GM18873 (cell line): Measurements from ENCODE around the gene ADM2.

Experiments used
- ATAC-seq: cut with Tn5 transposase; IDR thresholded peaks from one replicate; pipeline ENCODE4 v1.9.1; 2021; ENCODE audit warnings: mild to moderate bottlenecking, moderate library complexity, moderate number of reproducible peaks; ENCODE audit not compliant: unreplicated experiment, low FRiP score

Gene ADM2

GRCh38 chr22:50445071-50445879 is 36.1 kb upstream of the ADM2 start:
- ATAC-seq = no peak

DNA sequence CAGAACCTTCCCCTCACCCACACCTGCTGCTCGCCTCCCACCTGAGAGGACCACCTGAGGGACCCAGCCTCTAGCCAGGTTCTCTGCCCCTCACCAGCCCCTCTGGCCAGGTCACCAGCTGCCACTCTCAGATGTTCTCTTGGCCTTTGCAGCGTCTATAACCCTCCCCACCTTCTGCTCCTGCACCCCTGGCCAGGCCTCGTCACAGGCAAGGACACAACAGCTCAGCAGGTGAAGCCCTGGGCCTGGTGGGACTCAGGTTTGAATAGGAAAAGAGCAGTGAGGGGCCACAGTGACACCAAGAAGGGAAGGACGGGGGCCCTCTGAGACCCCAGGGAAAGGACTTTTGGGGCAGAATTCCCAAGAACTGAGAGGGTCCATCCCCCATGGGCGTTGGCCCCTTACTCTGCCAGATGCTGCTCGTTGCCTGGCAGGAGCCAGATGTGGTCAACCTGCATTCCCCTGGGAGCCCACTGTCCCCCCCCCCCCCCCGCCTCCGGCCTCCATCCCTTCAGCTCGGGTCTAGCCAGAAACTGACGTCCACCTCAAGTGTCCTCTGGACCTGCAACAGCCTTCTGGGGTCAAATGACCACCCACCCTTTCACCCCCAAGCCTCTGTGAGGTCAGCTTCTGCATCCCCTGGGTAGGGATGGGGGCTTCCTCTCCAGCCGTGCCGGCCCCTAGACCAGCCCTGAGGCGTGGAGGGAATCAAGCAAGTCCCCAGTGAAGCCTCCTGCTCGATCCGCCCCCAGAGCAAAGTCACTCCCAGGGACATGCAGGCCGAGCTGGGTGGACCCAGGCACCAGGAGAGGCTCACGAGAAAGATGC is 35.2 kb upstream of the ADM2 start:
- no peak for ATAC-seq

DNA sequence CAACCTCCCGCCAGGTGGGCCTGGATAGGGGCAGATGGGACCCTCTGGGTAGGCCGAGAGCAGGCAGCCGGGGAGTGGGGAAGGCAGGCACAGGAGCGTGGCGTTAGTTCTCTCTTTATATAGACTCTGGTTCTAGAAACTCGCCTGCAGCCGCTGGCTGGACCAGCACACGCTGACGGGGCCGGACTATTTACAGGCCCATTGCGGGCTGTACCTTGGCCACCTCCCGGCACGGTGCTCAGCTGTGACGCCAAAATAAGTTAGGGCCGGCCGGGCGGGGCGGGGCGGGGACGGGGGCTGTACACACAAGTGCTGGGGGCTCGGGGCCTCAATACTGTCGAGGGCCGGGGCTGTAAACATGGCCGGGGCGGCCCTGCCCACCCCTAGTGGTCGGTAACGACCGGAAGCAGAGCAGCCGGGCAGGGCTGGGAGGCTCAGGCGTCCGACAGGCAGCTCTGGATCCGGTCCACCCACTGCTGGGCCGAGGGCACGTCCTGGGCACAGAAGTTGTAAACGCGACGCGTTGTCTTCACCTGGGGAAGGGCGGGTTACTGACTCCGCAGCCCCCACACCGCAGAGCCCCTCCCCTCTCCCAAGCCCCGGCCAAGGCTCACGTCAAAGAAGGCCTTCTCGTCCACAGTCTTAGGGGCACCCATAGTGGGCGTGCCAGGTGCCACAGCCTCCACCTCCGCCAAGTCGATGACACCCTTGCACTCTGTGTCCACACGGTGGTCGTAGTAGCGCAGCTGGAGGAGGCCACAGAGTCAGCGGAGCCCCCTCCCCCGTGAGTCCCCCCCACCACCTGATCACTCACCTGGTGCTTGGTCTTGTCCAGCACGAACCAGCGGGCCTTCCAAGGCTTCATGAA is 34.4 kb upstream of the ADM2 start:
- no peak for ATAC-seq

- ATAC-seq = no peak
Observed at GRCh38 chr22:50447576-50448551, 33.5 kb upstream of the ADM2 start.

DNA sequence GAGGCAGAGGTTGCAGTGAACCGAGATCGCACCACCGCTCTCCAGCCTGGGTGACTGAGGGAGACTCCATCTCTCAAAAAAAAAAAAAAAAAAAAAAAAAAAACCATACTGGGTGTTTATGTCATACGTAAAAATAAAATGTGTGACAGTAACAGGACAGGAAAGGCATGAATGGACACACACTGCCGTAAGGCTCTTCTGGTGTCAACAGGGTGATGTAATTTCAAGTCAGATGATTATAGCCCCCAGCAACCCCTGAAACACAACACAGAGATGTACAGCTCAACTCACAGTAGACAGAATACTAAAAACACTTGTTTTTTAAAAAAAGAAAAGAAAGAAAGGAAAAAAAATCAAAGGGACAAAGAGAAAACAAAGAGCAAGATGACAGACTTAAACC is 28.7 kb upstream of the ADM2 start:
- ATAC-seq = no peak

DNA sequence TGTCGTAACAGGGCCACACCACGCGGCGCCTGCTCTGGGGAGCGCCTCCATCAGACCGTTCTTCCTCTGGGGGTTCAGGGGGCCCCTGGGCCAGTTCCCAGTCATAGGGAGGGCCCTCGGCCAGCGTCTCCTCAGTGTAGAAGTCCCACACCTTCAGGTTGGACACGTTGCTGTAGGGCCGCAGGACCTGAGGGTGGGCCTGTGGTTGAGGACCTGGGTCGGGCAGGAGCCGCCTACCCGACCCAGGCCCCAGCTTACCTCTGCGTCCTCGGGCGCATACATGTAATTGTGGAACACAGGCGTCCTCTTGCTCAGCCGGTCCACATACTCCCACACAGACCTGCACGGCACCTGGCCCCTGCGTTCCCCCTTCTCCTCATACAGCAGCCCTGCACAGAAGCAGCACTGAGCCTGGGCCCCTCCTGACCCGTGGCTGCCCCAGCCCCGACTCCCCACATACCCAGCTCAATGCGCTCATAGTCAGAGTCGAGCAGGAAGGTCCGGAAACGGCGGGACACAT is 26.7 kb upstream of the ADM2 start:
- ATAC-seq = no peak

GRCh38 chr22:50455201-50455600 is 26.1 kb upstream of the ADM2 start:
- ATAC-seq = no peak

- no peak for ATAC-seq
Observed at GRCh38 chr22:50456026-50456425, 25.3 kb upstream of the ADM2 start.

DNA sequence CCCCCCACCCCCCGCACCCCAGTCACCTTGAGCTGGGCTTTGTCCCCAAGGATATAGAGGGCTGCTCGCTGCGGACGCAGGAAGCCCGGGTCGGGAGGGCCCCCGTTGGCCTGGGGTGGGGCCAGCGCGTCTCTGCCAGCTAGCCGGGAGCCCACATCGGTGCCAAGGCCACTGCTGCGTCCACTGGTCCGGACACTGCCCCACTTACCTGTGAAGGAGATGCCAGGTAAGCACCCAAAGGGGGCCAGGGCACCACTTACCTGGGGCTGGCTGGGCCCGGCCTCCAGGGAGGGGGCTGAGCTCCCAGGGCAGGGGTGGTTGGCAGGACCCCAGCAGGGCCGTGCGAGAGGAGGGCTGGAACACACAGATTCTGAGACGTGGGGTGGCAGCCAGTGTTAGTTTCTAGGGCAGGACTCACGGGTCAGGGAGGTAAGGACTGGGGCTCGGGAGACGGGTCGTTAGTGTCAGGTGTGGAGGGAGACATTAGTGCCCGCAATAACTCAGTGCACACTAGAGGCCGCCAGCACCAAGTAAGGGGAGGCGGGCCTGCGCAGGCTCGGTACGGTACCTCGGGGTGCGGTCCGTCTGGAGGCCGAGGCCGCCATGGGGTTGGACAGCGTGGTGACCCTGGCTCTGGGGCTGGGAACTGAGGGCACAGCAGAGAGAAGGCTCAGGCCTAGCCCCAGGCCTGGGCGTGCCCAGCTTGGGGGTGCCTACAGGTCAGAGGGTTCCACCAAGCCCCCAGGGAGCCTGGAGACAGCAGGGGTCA is 24.7 kb upstream of the ADM2 start:
- ATAC-seq = no peak

DNA sequence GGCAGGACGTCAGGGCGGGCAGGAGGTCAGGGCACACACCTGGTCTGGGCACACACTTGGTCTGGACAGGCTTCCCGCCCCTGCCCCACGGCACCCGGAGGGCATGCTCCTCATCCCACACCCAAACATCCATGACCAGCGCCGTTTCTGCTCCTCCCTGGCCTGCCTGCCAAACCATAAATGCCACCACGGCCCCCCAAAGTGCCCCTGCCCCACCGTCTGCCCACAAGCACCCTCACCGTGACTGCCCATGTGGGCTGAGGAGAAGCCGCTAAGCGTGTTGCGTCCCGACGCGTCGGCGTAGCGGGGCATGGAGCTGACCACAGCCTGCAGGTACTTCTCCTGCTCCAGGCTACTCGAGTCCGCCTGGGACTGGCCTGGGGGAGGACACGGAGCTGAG is 22.3 kb upstream of the ADM2 start:
- no peak for ATAC-seq

GRCh38 chr22:50459496-50460140 is 21.7 kb upstream of the ADM2 start:
- no peak for ATAC-seq

DNA sequence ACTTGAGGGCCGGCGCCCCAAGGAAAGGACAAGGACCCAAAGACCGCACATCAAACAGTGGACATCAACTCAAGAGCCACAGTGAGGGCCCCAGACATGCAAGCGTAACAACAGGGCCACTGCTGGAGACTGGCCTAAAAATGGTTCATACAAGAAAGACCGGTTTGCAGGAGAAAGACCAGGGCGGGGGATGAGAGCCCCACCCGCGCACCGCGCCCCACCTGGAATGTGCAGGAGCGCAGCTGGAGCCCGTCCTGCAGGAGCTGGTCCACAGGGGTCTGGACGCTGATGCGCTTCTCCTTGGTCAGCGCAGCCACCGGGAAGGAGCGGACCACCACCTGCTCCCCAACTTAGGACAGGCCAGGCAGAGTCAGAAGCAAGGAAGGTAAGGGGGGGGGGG is 20.4 kb upstream of the ADM2 start:
- no peak for ATAC-seq

GRCh38 chr22:50461536-50461935 is 19.8 kb upstream of the ADM2 start:
- no peak for ATAC-seq

DNA sequence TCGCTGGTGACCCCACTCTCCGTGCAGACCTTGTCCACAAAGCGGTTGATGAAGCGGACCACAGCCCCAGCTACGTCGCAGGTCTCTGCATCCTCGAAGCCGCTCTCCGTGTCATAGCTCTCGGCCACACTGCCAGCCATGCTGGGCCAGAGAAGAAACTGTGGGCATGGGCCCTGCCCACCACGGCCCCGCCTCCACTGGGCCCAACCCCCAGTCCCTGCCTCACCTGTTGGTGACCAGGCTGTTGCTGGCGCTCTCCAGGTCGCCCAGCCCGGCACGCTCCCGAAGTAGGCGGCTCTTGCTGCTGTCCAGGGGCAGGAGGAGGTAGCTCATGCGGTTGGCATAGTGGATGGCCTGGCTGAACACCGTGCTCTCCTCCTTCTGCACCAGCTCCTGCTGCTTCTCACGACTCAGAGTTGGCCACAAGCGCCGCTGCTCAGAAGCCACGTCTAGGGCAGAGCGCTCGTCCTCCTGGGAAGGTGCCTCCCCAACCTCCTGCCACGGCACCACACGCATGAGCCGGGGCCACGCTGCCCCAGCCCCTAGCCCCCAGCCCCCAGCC is 19.3 kb upstream of the ADM2 start:
- ATAC-seq = no peak

GRCh38 chr22:50463188-50463900 is 18.0 kb upstream of the ADM2 start:
- no peak for ATAC-seq

GRCh38 chr22:50464451-50464850 is 16.9 kb upstream of the ADM2 start:
- ATAC-seq = no peak
